Activated CD8-positive, alpha-beta T cell treated with anti-CD3 and anti-CD28 coated beads, Interleukin-2, amount 10 ng/mL, durations not matched to agents 7 days and 5 days (primary cell): ENCODE measurements around the gene COG5. TPM values are rescaled to one million over a fixed set of nuclear protein-coding genes. Genes with fewer than 3 reads are reported as not detected.

Source experiments
- ATAC-seq: fragments of 150-1000 bp; cut with Tn5 transposase; one replicate; pipeline ENCODE4 v1.10.0; 2021; ENCODE audit warnings: moderate library complexity
- CTCF ChIA-PET: fragments of 350-600 bp; sonication (Branson Sonifier 250); formaldehyde crosslinking; loops from one replicate; lab custom pipeline; 2021; ENCODE audit warnings: antibody characterized with exemption; lab: Charles Lee
- POLR2A ChIA-PET: fragments of 350-600 bp; sonication (Branson Sonifier 250); formaldehyde crosslinking; loops from one replicate; lab custom pipeline; 2021; ENCODE audit warnings: antibody characterized with exemption; lab: Charles Lee
- DNase-seq: peaks from one replicate; pipeline ENCODE4 v3.0.0-alpha.2; 2020
- H3K27ac Mint-ChIP-seq: one replicate; pipeline ENCODE4 v1.8.0; 2021; ENCODE audit warnings: mild to moderate bottlenecking, mixed read lengths
- H3K27me3 Mint-ChIP-seq: one replicate; pipeline ENCODE4 v1.8.0; 2021; ENCODE audit warnings: low read depth, mixed read lengths
- H3K36me3 Mint-ChIP-seq: one replicate; pipeline ENCODE4 v1.8.0; 2021; ENCODE audit warnings: low read depth, mixed read lengths
- H3K4me1 Mint-ChIP-seq: one replicate; pipeline ENCODE4 v1.8.0; 2021; ENCODE audit warnings: low read depth, mixed read lengths
- H3K4me3 Mint-ChIP-seq: one replicate; pipeline ENCODE4 v1.8.0; 2021; ENCODE audit warnings: mild to moderate bottlenecking, mixed read lengths
- H3K9me3 Mint-ChIP-seq: one replicate; pipeline ENCODE4 v1.8.0; 2022; ENCODE audit warnings: mixed read lengths; ENCODE audit not compliant: insufficient read depth
- total RNA-seq, 2 experiments: library from RNA; stranded (reverse); gene quantifications; one replicate each; pipeline ENCODE4 v1.2.3, GENCODE V29; 2021

COG5 gene
- total RNA-seq, 2 experiments from 2014 or later: 31.3 to 31.8 TPM

- no peaks in the 10 kb centered on the region for H3K4me1 Mint-ChIP-seq
- DNase-seq: no peak
- no peak overlapping the region for H3K4me3 Mint-ChIP-seq
- H3K9me3 Mint-ChIP-seq: no peaks in the 10 kb centered on the region
- POLR2A ChIA-PET: no interaction called here
- peaks cover 4% of the 10 kb centered on the region for H3K36me3 Mint-ChIP-seq
- no peak overlapping the region for H3K27ac Mint-ChIP-seq
- no peak for ATAC-seq
- no peaks in the 10 kb centered on the region for H3K27me3 Mint-ChIP-seq
- CTCF ChIA-PET: no interaction called here
Observed at GRCh38 chr7:107315716-107316220, 248.0 kb downstream of the COG5 start.

GRCh38 chr7:107313355-107313754 is 250.4 kb downstream of the COG5 start:
- Mint-ChIP-seq H3K36me3 (peaks cover 4% of the 10 kb centered on the region), H3K27ac (no peak overlapping the region), H3K9me3 (no peaks in the 10 kb centered on the region), H3K4me3 (no peak overlapping the region), H3K27me3 (no peaks in the 10 kb centered on the region), H3K4me1 (no peaks in the 10 kb centered on the region)
- ChIA-PET POLR2A (no interaction called here), CTCF (no interaction called here)
- ATAC-seq (no peak), DNase-seq (no peak)

- Mint-ChIP-seq H3K4me1 (no peaks in the 10 kb centered on the region), H3K4me3 (no peak overlapping the region), H3K27me3 (no peaks in the 10 kb centered on the region), H3K9me3 (no peaks in the 10 kb centered on the region), H3K27ac (no peak overlapping the region), H3K36me3 (peaks cover 4% of the 10 kb centered on the region)
- ATAC-seq (no peak), DNase-seq (no peak)
- POLR2A ChIA-PET: no interaction called here
- CTCF ChIA-PET: no interaction called here
Observed at GRCh38 chr7:107312418-107312817, 251.3 kb downstream of the COG5 start.

- no peaks in the 10 kb centered on the region for H3K27me3 Mint-ChIP-seq
- H3K27ac Mint-ChIP-seq: no peak overlapping the region
- ATAC-seq (no peak), DNase-seq (no peak)
- H3K4me1 Mint-ChIP-seq: no peaks in the 10 kb centered on the region
- POLR2A ChIA-PET: no interaction called here
- CTCF ChIA-PET: no interaction called here
- no peaks in the 10 kb centered on the region for H3K36me3 Mint-ChIP-seq
- no peaks in the 10 kb centered on the region for H3K9me3 Mint-ChIP-seq
- no peak overlapping the region for H3K4me3 Mint-ChIP-seq
Observed at GRCh38 chr7:107309296-107309695, 254.4 kb downstream of the COG5 start.

GRCh38 chr7:107304636-107305035 is 259.1 kb downstream of the COG5 start:
- POLR2A ChIA-PET: no interaction called here
- CTCF ChIA-PET: no interaction called here
- no peaks in the 10 kb centered on the region for H3K36me3 Mint-ChIP-seq

GRCh38 chr7:107304063-107304462 is 259.7 kb downstream of the COG5 start:
- no peaks in the 10 kb centered on the region for H3K4me1 Mint-ChIP-seq
- H3K27ac Mint-ChIP-seq: no peak overlapping the region
- DNase-seq (no peak), ATAC-seq (no peak)
- no peaks in the 10 kb centered on the region for H3K36me3 Mint-ChIP-seq
- H3K9me3 Mint-ChIP-seq: no peaks in the 10 kb centered on the region
- ChIA-PET POLR2A (no interaction called here), CTCF (no interaction called here)
- no peaks in the 10 kb centered on the region for H3K27me3 Mint-ChIP-seq
- H3K4me3 Mint-ChIP-seq: no peak overlapping the region

More at GRCh38 chr7:107304636-107305035, 259.1 kb downstream of the COG5 start:
- DNase-seq: no peak
- H3K27me3 Mint-ChIP-seq: no peaks in the 10 kb centered on the region
- no peak for ATAC-seq
- no peak overlapping the region for H3K27ac Mint-ChIP-seq
- no peaks in the 10 kb centered on the region for H3K4me1 Mint-ChIP-seq
- H3K4me3 Mint-ChIP-seq: no peak overlapping the region
- no peaks in the 10 kb centered on the region for H3K9me3 Mint-ChIP-seq

GRCh38 chr7:107302250-107302847 is 261.4 kb downstream of the COG5 start:
- H3K4me3 Mint-ChIP-seq: no peak overlapping the region
- no peaks in the 10 kb centered on the region for H3K9me3 Mint-ChIP-seq
- peaks cover 2% of the 10 kb centered on the region for H3K36me3 Mint-ChIP-seq
- no peaks in the 10 kb centered on the region for H3K27me3 Mint-ChIP-seq
- POLR2A ChIA-PET: interaction anchor here (0.6 kb wide), 1 partner anchor 58 kb away, joined by 6 read pairs; no protein-coding TSS in a partner anchor
- CTCF ChIA-PET: no interaction called here
- no peaks in the 10 kb centered on the region for H3K4me1 Mint-ChIP-seq
- H3K27ac Mint-ChIP-seq: no peak overlapping the region
- no peak for DNase-seq
- no peak for ATAC-seq

- no peaks in the 10 kb centered on the region for H3K27me3 Mint-ChIP-seq
- H3K4me3 Mint-ChIP-seq: no peak overlapping the region
- H3K36me3 Mint-ChIP-seq: peaks cover 9% of the 10 kb centered on the region
- DNase-seq: no peak
- H3K4me1 Mint-ChIP-seq: no peaks in the 10 kb centered on the region
- ChIA-PET CTCF (no interaction called here), POLR2A (no interaction called here)
- no peak for ATAC-seq
- H3K9me3 Mint-ChIP-seq: no peaks in the 10 kb centered on the region
- no peak overlapping the region for H3K27ac Mint-ChIP-seq
Observed at GRCh38 chr7:107294182-107294581, 269.5 kb downstream of the COG5 start.

GRCh38 chr7:107292591-107292990 is 271.1 kb downstream of the COG5 start:
- no peak for ATAC-seq
- no peaks in the 10 kb centered on the region for H3K27me3 Mint-ChIP-seq
- no peak for DNase-seq
- no peaks in the 10 kb centered on the region for H3K4me1 Mint-ChIP-seq
- no peak overlapping the region for H3K27ac Mint-ChIP-seq
- ChIA-PET CTCF (no interaction called here), POLR2A (interaction anchor here (0.5 kb wide), 1 partner anchor 483 kb away, joined by 3 read pairs; no protein-coding TSS in a partner anchor)
- H3K36me3 Mint-ChIP-seq: peaks cover 8% of the 10 kb centered on the region
- no peak overlapping the region for H3K4me3 Mint-ChIP-seq
- H3K9me3 Mint-ChIP-seq: no peaks in the 10 kb centered on the region

GRCh38 chr7:107291434-107291833 is 272.3 kb downstream of the COG5 start:
- ChIA-PET CTCF (interaction anchor here (0.7 kb wide), 1 partner anchor 10 kb away, joined by 4 read pairs; no protein-coding TSS in a partner anchor), POLR2A (interaction anchor here (0.7 kb wide), 1 partner anchor 593 kb away, joined by 3 read pairs; no protein-coding TSS in a partner anchor)
- Mint-ChIP-seq H3K36me3 (peaks cover 7% of the 10 kb centered on the region), H3K4me1 (no peaks in the 10 kb centered on the region), H3K4me3 (no peak overlapping the region), H3K9me3 (no peaks in the 10 kb centered on the region), H3K27me3 (no peaks in the 10 kb centered on the region), H3K27ac (no peak overlapping the region)
- ATAC-seq (no peak), DNase-seq (no peak)

- Mint-ChIP-seq H3K36me3 (peaks cover 7% of the 10 kb centered on the region), H3K27me3 (no peaks in the 10 kb centered on the region), H3K4me1 (no peaks in the 10 kb centered on the region), H3K4me3 (no peak overlapping the region), H3K9me3 (no peaks in the 10 kb centered on the region), H3K27ac (no peak overlapping the region)
- ChIA-PET CTCF (no interaction called here), POLR2A (no interaction called here)
- ATAC-seq: no peak
- no peak for DNase-seq
Observed at GRCh38 chr7:107286751-107287621, 276.7 kb downstream of the COG5 start.

GRCh38 chr7:107284911-107285479 is 278.7 kb downstream of the COG5 start:
- no peaks in the 10 kb centered on the region for H3K9me3 Mint-ChIP-seq
- H3K36me3 Mint-ChIP-seq: no peaks in the 10 kb centered on the region
- H3K27ac Mint-ChIP-seq: no peak overlapping the region
- no peak overlapping the region for H3K4me3 Mint-ChIP-seq
- ATAC-seq: no peak
- POLR2A ChIA-PET: no interaction called here
- CTCF ChIA-PET: no interaction called here
- H3K4me1 Mint-ChIP-seq: peaks cover 4% of the 10 kb centered on the region
- H3K27me3 Mint-ChIP-seq: no peaks in the 10 kb centered on the region
- no peak for DNase-seq
